ENCODE results near the gene SPTBN4.

- TF ChIP-seq, protein P1, sequence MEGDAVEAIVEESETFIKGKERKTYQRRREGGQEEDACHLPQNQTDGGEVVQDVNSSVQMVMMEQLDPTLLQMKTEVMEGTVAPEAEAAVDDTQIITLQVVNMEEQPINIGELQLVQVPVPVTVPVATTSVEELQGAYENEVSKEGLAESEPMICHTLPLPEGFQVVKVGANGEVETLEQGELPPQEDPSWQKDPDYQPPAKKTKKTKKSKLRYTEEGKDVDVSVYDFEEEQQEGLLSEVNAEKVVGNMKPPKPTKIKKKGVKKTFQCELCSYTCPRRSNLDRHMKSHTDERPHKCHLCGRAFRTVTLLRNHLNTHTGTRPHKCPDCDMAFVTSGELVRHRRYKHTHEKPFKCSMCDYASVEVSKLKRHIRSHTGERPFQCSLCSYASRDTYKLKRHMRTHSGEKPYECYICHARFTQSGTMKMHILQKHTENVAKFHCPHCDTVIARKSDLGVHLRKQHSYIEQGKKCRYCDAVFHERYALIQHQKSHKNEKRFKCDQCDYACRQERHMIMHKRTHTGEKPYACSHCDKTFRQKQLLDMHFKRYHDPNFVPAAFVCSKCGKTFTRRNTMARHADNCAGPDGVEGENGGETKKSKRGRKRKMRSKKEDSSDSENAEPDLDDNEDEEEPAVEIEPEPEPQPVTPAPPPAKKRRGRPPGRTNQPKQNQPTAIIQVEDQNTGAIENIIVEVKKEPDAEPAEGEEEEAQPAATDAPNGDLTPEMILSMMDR (conservative IDR thresholded peaks at IDR 0.05; ENCODE audit: low read depth, low read length): no peak
- no peak for TF ChIP-seq USF2 (IDR thresholded peaks at IDR 0.05; ENCODE audit: low read depth, low read length)
- TF ChIP-seq POLR2A (IDR thresholded peaks at IDR 0.05; ENCODE audit: low read depth, low read length): no peak
- TF ChIP-seq SMC3 (IDR thresholded peaks at IDR 0.05; ENCODE audit: low read depth, low read length): no peak
Observed at GRCh38 chr19:40453151-40453735, 13.6 kb upstream of the SPTBN4 start.
